GM19397 (cell line): ENCODE measurements around the gene S100A3.

ENCODE experiments used
- ATAC-seq: cut with Tn5 transposase; IDR thresholded peaks from one replicate; pipeline ENCODE4 v1.9.1; 2021; ENCODE audit warnings: mild to moderate bottlenecking, moderate library complexity; ENCODE audit not compliant: unreplicated experiment

Gene S100A3

DNA sequence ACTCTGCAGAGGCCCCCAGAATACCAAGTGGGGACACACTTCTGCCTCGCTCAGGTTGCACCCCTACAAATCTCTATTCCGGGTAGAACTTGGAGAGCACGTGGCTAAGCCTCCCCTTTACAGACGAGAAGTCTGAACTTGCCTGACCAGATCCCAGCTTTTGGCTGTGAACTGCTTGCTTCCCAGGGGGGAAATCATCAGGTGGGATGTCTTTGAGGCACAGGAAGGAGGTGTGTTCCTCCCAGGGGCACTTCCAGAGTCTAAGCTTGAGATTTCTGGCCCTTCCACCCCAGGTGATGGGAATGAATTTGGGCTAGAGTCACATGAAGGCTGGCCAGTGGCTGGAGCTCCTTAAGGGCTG, 1.3 kb upstream of the S100A3 start:
- ATAC-seq: no peak

GRCh38 chr1:153549741-153550397, 811 bp upstream of the S100A3 start:
- no peak for ATAC-seq

GRCh38 chr1:153547560-153548551, 1.2 kb downstream of the S100A3 start:
- no peak for ATAC-seq

DNA sequence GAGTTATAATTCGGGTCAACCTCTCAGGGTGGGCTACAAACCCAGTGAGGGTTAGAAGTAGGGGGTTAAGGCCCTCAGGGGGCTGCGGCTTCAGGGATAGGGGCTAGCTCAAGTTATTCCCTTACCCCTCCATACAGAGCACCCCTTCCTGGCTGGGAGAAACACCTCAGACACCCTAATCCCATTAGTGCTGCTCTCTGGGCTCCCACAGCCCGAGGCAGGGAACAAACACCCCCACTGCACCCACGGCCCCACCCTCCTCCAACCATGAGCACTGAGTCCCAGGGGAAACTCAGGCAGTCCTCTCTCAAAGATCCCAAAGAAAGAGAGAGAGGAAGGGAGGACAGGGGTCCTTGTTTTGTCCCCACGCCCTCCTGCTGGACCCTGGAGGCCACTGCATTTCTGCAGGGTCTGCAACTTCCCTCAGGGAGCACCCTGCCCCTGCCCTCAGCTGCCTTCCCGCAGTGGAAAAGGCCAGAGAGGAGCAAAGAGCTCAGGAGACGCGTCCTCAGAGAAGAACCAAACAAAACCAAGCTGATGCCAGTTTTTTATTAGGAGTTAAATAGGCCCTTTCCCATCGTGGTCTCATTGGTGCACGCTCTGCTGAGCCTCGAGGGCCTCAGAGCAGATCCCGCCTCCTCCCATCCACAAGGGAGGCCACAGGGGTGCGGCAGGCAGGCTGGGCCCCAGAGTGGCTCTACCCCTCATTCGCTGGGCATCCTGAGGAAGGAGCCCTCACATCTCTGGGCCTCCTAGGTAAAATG, 2.1 kb downstream of the S100A3 start:
- no peak for ATAC-seq

- no peak for ATAC-seq
These were observed 2.7 kb downstream of the S100A3 start for GRCh38 chr1:153546371-153546770.

- ATAC-seq: no peak
These were observed 3.7 kb downstream of the S100A3 start, which contains the start of gene S100A4 for GRCh38 chr1:153545067-153546055. Gene S100A4 (minus strand): TSS chr1:153545806. CDS start chr1:153544794, 1,012 bp downstream.

DNA sequence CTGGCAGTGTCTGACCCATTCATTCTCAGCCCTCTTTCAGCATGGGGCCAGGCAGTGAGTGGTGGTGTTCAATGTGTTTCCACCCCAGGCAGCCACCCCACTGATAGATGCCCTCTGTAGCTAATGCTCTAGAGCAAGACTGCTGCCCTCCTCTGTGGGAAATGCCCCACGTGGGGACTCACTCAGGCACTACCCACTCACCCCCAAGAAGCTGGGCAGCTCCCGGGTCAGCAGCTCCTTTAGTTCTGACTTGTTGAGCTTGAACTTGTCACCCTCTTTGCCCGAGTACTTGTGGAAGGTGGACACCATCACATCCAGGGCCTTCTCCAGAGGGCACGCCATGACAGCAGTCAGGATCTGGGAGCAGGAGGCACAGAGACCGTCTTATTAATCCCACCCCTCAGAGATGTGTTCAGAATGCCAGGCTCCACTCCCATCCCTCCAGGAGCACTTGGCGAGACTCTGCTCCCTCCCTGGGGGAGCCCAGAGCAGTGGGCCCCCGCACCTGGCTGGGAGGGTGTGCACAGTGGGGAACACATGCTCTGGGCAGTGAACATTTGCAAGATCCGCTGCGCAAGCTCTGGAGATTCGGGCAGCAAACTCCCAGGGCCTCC, 4.5 kb downstream of the S100A3 start:
- ATAC-seq: no peak

GRCh38 chr1:153543736-153544135, 5.3 kb downstream of the S100A3 start:
- ATAC-seq: no peak

DNA sequence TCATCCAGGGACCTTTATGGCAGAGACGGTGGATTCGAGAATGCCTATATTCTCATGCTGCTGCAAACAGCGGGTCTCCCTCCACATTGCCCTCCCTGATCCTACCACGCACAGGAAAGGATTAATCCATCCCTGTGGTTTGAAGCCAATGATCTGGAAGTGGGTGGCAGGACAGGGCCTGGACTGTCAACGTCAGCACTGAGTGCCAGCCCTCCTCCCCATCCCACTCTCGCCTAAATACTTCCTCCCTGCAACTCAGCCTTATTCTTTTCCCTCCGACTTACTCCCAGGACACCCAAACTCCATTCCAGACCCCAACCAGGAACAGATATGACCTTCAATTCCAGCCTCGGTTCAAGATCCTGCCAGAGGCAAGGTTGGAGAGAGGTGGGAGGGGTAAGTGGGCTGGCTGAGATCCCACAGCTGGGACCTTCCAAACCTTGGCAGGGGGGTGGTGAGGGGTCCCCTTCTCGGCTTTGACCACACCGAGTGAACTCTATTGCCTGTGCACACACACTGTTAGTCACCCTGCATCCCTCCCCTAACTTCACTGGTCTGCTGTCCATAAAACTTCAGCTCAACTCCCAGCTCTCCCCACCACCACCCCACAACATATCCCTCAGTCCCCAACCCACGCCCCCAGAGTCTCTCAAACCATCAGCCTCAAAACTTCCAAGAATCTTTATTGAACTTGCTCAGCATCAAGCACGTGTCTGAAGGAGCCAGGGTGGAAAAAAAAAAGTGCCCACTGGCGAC, 5.9 kb downstream of the S100A3 start:
- no peak for ATAC-seq

DNA sequence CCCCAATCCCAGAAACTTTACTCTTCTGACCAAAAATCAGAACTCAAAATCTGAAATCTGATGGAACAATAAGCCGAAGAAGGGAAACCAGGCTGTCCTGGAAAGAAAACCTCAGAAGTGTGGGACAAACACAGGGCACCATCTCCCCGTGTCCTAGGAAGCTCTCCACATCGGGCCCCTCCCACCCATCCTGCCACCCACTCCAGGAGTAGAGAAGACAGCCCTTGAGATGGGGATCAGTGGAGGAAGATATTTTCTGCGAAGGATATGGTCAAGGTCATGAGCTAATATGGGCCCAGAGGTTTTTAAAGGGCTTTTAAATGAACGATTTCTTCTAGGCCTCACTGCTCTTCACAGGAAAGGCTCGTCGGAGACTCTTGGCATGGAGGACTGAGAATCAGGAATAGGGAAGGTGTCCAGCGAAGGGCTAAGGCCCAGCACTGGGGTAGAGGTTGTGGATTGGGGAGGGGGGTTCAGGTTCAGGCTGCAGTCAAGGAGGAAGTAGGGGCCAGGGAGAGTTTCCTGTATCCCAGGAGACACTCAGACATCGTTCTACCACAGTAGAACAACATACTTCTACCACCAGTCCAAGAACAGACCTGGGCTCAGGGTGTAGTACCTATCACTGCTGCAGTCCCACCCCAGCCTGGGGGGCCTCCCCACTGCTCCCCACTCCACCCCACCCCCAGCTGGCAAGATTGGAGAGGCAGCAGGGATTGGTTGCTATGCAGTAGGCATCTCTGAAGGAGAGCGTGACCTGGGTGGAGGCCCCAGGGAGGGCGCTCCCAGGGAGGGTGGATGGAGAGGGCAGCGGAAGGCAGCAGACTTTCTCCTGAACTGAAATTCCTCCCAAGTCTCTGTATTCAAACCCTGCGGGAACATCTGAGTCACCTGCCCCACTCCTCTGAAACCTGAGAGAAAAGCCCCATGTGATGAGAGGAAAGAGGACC, 7.1 kb downstream of the S100A3 start:
- ATAC-seq: no peak

DNA sequence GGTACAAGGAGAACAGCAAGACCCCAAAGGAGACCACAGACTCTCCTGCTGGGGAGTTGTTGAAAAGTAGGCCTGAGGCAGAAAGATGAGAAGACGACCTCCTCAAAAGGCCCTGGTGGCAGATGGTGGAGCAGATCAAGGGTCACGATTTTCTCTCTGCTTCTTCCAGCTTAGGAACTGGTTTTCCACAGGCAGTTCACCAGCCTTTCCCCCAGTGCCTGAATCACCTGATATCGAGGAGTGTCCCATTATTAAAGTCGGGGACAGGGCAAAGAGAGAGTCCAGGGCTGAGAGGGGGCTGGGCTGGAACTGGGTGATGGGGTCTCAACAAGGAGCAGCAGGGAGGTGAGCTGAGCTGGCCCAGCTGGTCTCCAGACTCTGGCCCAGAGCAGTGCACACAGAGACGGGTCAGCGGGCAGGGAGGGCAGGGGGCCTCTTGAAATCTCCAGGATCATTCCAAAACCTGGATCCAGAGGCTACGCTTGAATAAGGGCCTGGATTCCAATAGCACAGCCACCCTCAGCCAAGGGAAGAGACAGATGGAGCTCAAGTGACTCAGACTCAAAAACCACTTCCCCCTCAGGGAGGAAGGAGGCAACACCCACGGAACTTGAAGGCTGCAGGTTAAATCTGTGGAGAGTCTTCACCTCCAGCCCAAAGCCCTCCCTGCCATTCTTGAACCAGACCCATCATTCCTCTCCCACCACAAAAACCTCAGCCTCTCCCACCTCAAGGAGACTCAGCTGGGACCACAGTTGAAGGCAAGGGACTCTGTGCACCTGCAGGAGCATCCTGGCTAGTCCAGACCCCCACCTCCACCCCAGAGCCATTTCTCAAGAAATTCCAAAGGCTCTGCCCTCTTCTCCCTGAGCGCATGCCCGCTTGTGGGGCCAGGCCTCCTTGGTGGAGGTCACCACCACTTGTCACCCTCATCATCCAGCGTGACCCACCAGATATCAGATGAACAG, 8.4 kb downstream of the S100A3 start, which contains the start of gene S100A5:
S100A5 (minus strand) TSS at position 541 of the 968 bp plus-strand sequence. CDS start 743 bp downstream, outside the sequence.
- no peak for ATAC-seq

- no peak for ATAC-seq
These were observed 9.5 kb downstream of the S100A3 start for GRCh38 chr1:153539395-153540093.

DNA sequence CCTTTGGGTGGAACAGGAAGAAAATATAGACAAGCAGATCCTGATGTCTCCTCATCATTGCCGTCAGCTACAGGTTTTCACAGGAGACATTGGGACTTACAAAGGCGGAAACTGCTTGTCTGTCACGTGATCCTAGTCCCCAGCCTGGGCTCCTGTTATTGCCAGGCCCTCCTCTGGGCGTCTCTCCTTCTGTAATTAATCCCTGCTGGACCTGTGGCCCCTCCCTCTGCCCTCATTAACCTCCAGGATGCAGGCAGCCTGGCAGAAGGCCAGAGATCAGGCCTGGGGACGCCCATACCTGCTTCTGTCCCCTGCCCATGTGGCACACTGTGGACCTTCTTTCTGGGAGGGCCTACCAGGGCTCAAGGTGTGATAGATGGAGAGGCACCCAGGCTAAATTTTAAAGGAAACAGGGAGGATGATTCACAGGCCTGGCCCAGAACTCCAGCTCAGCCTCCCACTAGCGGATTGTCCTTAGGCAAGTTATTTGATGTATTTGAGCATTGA, 10.7 kb downstream of the S100A3 start:
- ATAC-seq: no peak

GRCh38 chr1:153537376-153537730, 11.7 kb downstream of the S100A3 start:
- ATAC-seq: no peak

DNA sequence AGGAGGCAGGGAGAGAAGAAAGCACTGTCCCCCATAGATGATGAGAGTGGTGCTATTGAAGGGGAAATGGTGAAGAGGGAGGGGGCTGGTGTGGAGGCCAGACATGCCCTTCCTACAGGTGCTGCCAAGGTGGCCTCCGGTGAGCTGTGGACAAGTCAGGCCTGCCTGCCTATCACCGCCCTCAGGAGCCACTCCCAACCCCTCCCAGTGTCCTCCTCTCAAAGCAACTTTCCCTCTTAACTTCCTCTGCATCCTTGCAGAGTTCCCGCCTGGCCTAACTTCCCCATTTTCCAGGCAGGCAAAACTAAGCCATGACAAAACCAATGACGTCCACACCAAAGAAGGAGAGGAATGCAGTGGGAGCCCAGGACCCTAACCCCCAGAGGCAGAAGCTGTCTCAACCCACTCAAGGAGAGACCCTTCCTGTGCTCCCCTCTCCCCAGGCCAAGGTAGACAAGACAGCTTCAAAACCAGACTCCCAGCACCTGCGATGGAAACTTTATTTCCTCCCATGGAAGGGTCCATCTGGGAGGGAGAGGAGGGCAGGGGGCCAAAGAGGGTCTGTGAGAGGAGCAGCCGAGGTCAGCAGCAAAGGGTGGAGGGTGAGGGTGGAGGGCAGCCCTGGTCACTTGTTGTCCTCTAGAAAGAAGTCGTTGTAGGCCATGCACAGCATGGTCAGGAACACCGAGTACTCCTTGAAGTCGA, 12.2 kb downstream of the S100A3 start:
- no peak for ATAC-seq
